Gastrocnemius medialis (tissue), 4 donors: ENCODE data around the gene ARMC2.
"Not testable (repeated sequence)": the region's sequence is repeated elsewhere in the genome, so short reads cannot be mapped to it uniquely, and the experiment has no call there.

Source experiments
- CTCF ChIP-seq, 5 experiments: fragments of 450-650 bp in 3 of 5; fragments of 200-600 bp in 2 of 5; sonication (generic) in 2 of 5; IDR thresholded peaks in 4 of 5; conservative IDR thresholded peaks in 1 of 5; 1 replicate in 4 of 5; 2 replicates in 1 of 5; pipeline ENCODE4 v1.5.1; 2016 to 2019; ENCODE audit warnings: antibody characterized with exemption in 5 of 5, mild to moderate bottlenecking in 3 of 5, moderate library complexity in 3 of 5
- POLR2A ChIP-seq, 2 donors: fragments of 450-650 bp; IDR thresholded peaks; one replicate each; pipeline ENCODE4 v1.6.1; 2017; ENCODE audit warnings: antibody characterized with exemption in 2 of 2, mild to moderate bottlenecking in 2 of 2, moderate library complexity in 2 of 2

DNA sequence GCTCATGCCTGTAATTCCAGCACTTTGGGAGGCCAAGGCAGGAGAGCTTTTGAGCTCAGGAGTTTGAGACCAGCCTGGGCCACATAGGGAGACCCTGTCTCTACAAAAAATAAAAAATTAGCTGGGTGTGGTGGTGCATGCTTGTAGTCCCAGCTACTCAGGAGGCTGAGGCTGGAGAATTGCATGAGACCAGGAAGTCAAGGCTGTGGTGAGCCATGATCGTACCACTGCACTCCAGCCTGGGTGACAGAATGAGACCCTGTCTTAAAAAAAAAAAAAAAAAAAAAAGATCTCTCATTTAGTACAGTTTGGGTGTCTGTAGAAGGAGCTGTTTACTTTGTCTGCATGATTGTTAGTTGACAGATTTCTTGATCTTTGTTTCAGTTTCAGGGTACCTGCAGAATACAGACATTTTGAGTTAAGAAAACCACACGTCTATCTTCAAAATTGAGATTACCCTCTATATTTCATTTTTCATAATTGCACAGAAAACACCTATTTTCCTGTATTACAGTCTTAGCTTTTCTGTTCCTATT lies 17.6 kb downstream of the ARMC2 start:
- not testable (repeated sequence) for TF ChIP-seq CTCF (IDR thresholded peaks at IDR 0.05 in 4 of 5, conservative IDR thresholded peaks at IDR 0.05 in 1 of 5); POLR2A (IDR thresholded peaks at IDR 0.05)
